ENCODE results near the gene USO1.

Gene USO1

DNA sequence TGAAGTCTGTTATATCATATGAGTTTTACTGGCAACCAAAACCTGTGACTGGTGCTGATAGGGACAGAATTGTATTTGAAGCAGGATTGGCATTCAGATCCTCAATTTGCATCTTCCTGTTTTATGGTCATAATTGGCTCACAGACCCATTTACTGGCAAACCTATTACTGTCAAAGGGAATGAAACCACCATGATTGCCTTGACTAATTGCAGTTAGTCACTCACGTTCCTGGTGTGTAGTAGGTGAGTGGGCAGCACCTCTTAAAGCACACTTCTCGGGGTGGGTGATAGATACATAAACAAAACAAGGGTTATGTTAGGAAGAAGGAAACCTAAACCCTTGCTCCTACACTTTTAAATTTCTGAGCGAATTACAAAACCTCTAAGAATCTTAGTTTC, 96.8 kb downstream of the USO1 start:
- no peak overlapping the region for H3K27ac ChIP-seq (ENCODE audit: low read length, poor library complexity, severe bottlenecking)
- no peaks in the 10 kb centered on the region for H3K4me1 ChIP-seq (ENCODE audit: control insufficient read depth, insufficient read depth, low read depth, low read length)
- H3K9me3 ChIP-seq (ENCODE audit: control insufficient read depth, low read length) = no peaks in the 10 kb centered on the region
- H3K4ac ChIP-seq (ENCODE audit: low read depth in 1 of 2, low read length in 2 of 2) = no peak overlapping the region
- no peak overlapping the region for H2AFZ ChIP-seq (ENCODE audit: low read depth, low read length)
- H3K14ac ChIP-seq (ENCODE audit: low read length in 2 of 2) = no peak overlapping the region
- H2BK5ac ChIP-seq (ENCODE audit: low read depth, low read length, poor library complexity, severe bottlenecking) = no peak overlapping the region
- no peak overlapping the region for H4K91ac ChIP-seq (ENCODE audit: low read length)
- no peak overlapping the region for H4K8ac ChIP-seq (ENCODE audit: low read length)
- H2BK15ac ChIP-seq (ENCODE audit: low read depth, poor library complexity, severe bottlenecking) = no peak overlapping the region
- no peak overlapping the region for H2BK12ac ChIP-seq (ENCODE audit: low read length in 2 of 2)
- WGBS = 88% methylated on average over 1 of the region's 3 CpGs
- H2AK5ac ChIP-seq (ENCODE audit: low read length, severe bottlenecking) = no peak overlapping the region
- no peak overlapping the region for H3K4me2 ChIP-seq (ENCODE audit: low read length, poor library complexity, severe bottlenecking)
- no peak overlapping the region for H3K23ac ChIP-seq (ENCODE audit: low read length in 2 of 2)
- H2BK120ac ChIP-seq (ENCODE audit: low read depth, low read length) = no peak overlapping the region
- H3K27me3 ChIP-seq (ENCODE audit: control insufficient read depth in 1 of 2, insufficient read depth in 1 of 2, low read length in 2 of 2) = no peaks in the 10 kb centered on the region
- peaks cover 6 to 14% of the 10 kb centered on the region in 2 experiments for H3K36me3 ChIP-seq (ENCODE audit: control insufficient read depth in 1 of 2, insufficient read depth in 2 of 2, low read depth in 1 of 2, low read length in 2 of 2)
- no peak overlapping the region for H3K9ac ChIP-seq (ENCODE audit: low read length)
- H3K18ac ChIP-seq (ENCODE audit: low read depth in 1 of 2, low read length in 2 of 2) = no peak overlapping the region
- DNase-seq = no peak
- H3K4me3 ChIP-seq (ENCODE audit: insufficient read depth in 1 of 2, low read depth in 1 of 2, low read length in 2 of 2) = no peak overlapping the region
- H3K79me1 ChIP-seq (replicated peaks; ENCODE audit: low read length, poor library complexity, severe bottlenecking) = no peaks in the 10 kb centered on the region

- WGBS = 90% methylated on average over 5 of the region's 5 CpGs
- H3K9me3 ChIP-seq (ENCODE audit: control insufficient read depth, low read length) = no peaks in the 10 kb centered on the region
- no peak overlapping the region for H3K27ac ChIP-seq (ENCODE audit: low read length, poor library complexity, severe bottlenecking)
- no peak overlapping the region for H3K14ac ChIP-seq (ENCODE audit: low read length in 2 of 2)
- no peak overlapping the region for H2BK15ac ChIP-seq (ENCODE audit: low read depth, poor library complexity, severe bottlenecking)
- no peak overlapping the region for H2AFZ ChIP-seq (ENCODE audit: low read depth, low read length)
- H3K9ac ChIP-seq (ENCODE audit: low read length) = no peak overlapping the region
- no peak overlapping the region for H3K4me3 ChIP-seq (ENCODE audit: insufficient read depth in 1 of 2, low read depth in 1 of 2, low read length in 2 of 2)
- no peak overlapping the region for H2BK120ac ChIP-seq (ENCODE audit: low read depth, low read length)
- no peaks in the 10 kb centered on the region for H3K4me1 ChIP-seq (ENCODE audit: control insufficient read depth, insufficient read depth, low read depth, low read length)
- no peak overlapping the region for H3K18ac ChIP-seq (ENCODE audit: low read depth in 1 of 2, low read length in 2 of 2)
- no peak overlapping the region for H2BK12ac ChIP-seq (ENCODE audit: low read length in 2 of 2)
- H3K79me1 ChIP-seq (replicated peaks; ENCODE audit: low read length, poor library complexity, severe bottlenecking) = no peaks in the 10 kb centered on the region
- H3K27me3 ChIP-seq (ENCODE audit: control insufficient read depth in 1 of 2, insufficient read depth in 1 of 2, low read length in 2 of 2) = no peaks in the 10 kb centered on the region
- DNase-seq = no peak
- H3K4ac ChIP-seq (ENCODE audit: low read depth in 1 of 2, low read length in 2 of 2) = no peak overlapping the region
- no peak overlapping the region for H2BK5ac ChIP-seq (ENCODE audit: low read depth, low read length, poor library complexity, severe bottlenecking)
- peaks cover 6% of the 10 kb centered on the region in 2 experiments for H3K36me3 ChIP-seq (ENCODE audit: control insufficient read depth in 1 of 2, insufficient read depth in 2 of 2, low read depth in 1 of 2, low read length in 2 of 2)
- H3K23ac ChIP-seq (ENCODE audit: low read length in 2 of 2) = no peak overlapping the region
- H4K8ac ChIP-seq (ENCODE audit: low read length) = no peak overlapping the region
- H2AK5ac ChIP-seq (ENCODE audit: low read length, severe bottlenecking) = no peak overlapping the region
- H3K4me2 ChIP-seq (ENCODE audit: low read length, poor library complexity, severe bottlenecking) = no peak overlapping the region
- H4K91ac ChIP-seq (ENCODE audit: low read length) = no peak overlapping the region
Measured at GRCh38 chr4:75821966-75822365, 97.6 kb downstream of the USO1 start.

GRCh38 chr4:75822416-75822815, 98.0 kb downstream of the USO1 start:
- Histone ChIP-seq H2BK15ac (ENCODE audit: low read depth, poor library complexity, severe bottlenecking) (no peak overlapping the region), H3K27me3 (ENCODE audit: control insufficient read depth in 1 of 2, insufficient read depth in 1 of 2, low read length in 2 of 2) (no peaks in the 10 kb centered on the region), H3K14ac (ENCODE audit: low read length in 2 of 2) (no peak overlapping the region), H3K4me1 (ENCODE audit: control insufficient read depth, insufficient read depth, low read depth, low read length) (no peaks in the 10 kb centered on the region), H3K4ac (ENCODE audit: low read depth in 1 of 2, low read length in 2 of 2) (no peak overlapping the region), H3K79me1 (replicated peaks; ENCODE audit: low read length, poor library complexity, severe bottlenecking) (no peaks in the 10 kb centered on the region), H3K4me2 (ENCODE audit: low read length, poor library complexity, severe bottlenecking) (no peak overlapping the region), H2BK120ac (ENCODE audit: low read depth, low read length) (no peak overlapping the region), H2AFZ (ENCODE audit: low read depth, low read length) (no peak overlapping the region), H3K23ac (ENCODE audit: low read length in 2 of 2) (no peak overlapping the region), H2AK5ac (ENCODE audit: low read length, severe bottlenecking) (no peak overlapping the region), H3K4me3 (ENCODE audit: insufficient read depth in 1 of 2, low read depth in 1 of 2, low read length in 2 of 2) (no peak overlapping the region), H3K36me3 (ENCODE audit: control insufficient read depth in 1 of 2, insufficient read depth in 2 of 2, low read depth in 1 of 2, low read length in 2 of 2) (peaks cover 4 to 6% of the 10 kb centered on the region in 2 experiments), H3K27ac (ENCODE audit: low read length, poor library complexity, severe bottlenecking) (no peak overlapping the region), H3K9me3 (ENCODE audit: control insufficient read depth, low read length) (no peaks in the 10 kb centered on the region), H2BK5ac (ENCODE audit: low read depth, low read length, poor library complexity, severe bottlenecking) (no peak overlapping the region), H3K18ac (ENCODE audit: low read depth in 1 of 2, low read length in 2 of 2) (no peak overlapping the region), H4K8ac (ENCODE audit: low read length) (no peak overlapping the region), H3K9ac (ENCODE audit: low read length) (no peak overlapping the region), H2BK12ac (ENCODE audit: low read length in 2 of 2) (no peak overlapping the region), H4K91ac (ENCODE audit: low read length) (no peak overlapping the region)
- 98% methylated on average over 5 of the region's 5 CpGs for whole genome bisulfite sequencing
- DNase-seq = no peak

DNA sequence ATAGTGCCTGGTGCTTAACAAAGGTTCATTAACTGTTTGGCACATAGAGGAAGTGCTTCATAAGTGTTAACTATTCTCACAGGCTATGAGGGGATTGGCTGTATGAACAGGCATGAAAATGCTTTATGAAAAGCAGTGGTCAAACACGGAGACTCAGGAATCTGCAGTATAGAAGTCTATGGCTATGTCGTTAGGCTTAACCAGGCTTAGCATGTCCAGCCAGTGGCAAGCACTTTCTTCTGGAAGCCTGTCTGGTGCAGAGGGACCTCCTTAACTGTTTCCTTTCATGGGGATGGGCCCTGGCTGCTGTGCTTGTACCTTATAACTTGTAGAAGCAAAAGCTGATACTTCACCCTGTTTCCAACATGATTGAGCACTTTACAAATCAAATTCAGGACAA, 99.4 kb downstream of the USO1 start:
- Histone ChIP-seq H3K18ac (ENCODE audit: low read depth in 1 of 2, low read length in 2 of 2) (no peak overlapping the region), H2AFZ (ENCODE audit: low read depth, low read length) (no peak overlapping the region), H3K9me3 (ENCODE audit: control insufficient read depth, low read length) (no peaks in the 10 kb centered on the region), H3K23ac (ENCODE audit: low read length in 2 of 2) (no peak overlapping the region), H2BK5ac (ENCODE audit: low read depth, low read length, poor library complexity, severe bottlenecking) (no peak overlapping the region), H3K27me3 (ENCODE audit: control insufficient read depth in 1 of 2, insufficient read depth in 1 of 2, low read length in 2 of 2) (no peaks in the 10 kb centered on the region), H4K91ac (ENCODE audit: low read length) (no peak overlapping the region), H2AK5ac (ENCODE audit: low read length, severe bottlenecking) (no peak overlapping the region), H3K4ac (ENCODE audit: low read depth in 1 of 2, low read length in 2 of 2) (no peak overlapping the region), H3K27ac (ENCODE audit: low read length, poor library complexity, severe bottlenecking) (no peak overlapping the region), H2BK15ac (ENCODE audit: low read depth, poor library complexity, severe bottlenecking) (no peak overlapping the region), H3K4me3 (ENCODE audit: insufficient read depth in 1 of 2, low read depth in 1 of 2, low read length in 2 of 2) (no peak overlapping the region), H2BK120ac (ENCODE audit: low read depth, low read length) (no peak overlapping the region), H3K36me3 (ENCODE audit: control insufficient read depth in 1 of 2, insufficient read depth in 2 of 2, low read depth in 1 of 2, low read length in 2 of 2) (peaks cover 0 to 3% of the 10 kb centered on the region in 2 experiments), H3K14ac (ENCODE audit: low read length in 2 of 2) (no peak overlapping the region), H4K8ac (ENCODE audit: low read length) (no peak overlapping the region), H3K4me2 (ENCODE audit: low read length, poor library complexity, severe bottlenecking) (no peak overlapping the region), H3K9ac (ENCODE audit: low read length) (no peak overlapping the region), H3K79me1 (replicated peaks; ENCODE audit: low read length, poor library complexity, severe bottlenecking) (no peaks in the 10 kb centered on the region), H2BK12ac (ENCODE audit: low read length in 2 of 2) (no peak overlapping the region), H3K4me1 (ENCODE audit: control insufficient read depth, insufficient read depth, low read depth, low read length) (no peaks in the 10 kb centered on the region)
- no peak for DNase-seq
- WGBS = 53% methylated on average over 2 of the region's 2 CpGs
